HG02571 (cell line): ENCODE results near the gene AMZ2.

ENCODE experiments used
- ATAC-seq: cut with Tn5 transposase; IDR thresholded peaks from one replicate; pipeline ENCODE4 v1.9.1; 2021; ENCODE audit warnings: mild to moderate bottlenecking, moderate library complexity; ENCODE audit not compliant: unreplicated experiment

Gene AMZ2

DNA sequence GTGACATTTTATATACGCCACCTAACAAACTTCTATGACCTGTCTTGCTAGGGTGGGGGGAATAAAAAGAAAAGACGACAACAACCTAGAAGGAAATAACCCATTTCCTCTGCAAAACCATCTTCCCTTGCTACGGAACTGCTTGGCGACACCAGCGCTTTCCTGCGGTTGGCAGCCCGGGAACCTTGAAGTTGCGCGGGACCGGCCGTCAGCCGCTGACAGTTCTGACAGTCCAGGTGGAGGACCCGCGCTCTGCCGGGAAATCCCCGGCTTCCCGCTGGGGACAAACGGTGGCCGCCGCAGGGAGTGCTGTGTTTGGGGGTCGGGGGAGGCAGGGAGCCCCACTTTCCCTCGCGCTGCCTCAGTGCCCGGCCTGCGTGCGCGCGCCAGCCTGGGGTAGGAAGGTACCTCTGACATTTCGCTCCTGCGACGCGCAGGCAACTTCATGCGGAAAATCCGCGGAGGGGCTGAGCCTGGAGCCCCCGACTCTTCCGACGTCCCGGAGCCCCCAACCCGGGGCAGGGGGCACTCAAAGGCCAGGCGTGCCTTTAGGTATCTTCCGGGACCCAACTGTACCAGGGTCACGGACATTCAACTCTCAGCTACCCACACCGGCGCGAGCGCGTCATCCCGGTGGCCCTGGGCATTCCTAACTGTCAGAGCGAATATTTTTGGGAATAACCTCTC is 42.6 kb downstream of the AMZ2 start:
- no peak for ATAC-seq

DNA sequence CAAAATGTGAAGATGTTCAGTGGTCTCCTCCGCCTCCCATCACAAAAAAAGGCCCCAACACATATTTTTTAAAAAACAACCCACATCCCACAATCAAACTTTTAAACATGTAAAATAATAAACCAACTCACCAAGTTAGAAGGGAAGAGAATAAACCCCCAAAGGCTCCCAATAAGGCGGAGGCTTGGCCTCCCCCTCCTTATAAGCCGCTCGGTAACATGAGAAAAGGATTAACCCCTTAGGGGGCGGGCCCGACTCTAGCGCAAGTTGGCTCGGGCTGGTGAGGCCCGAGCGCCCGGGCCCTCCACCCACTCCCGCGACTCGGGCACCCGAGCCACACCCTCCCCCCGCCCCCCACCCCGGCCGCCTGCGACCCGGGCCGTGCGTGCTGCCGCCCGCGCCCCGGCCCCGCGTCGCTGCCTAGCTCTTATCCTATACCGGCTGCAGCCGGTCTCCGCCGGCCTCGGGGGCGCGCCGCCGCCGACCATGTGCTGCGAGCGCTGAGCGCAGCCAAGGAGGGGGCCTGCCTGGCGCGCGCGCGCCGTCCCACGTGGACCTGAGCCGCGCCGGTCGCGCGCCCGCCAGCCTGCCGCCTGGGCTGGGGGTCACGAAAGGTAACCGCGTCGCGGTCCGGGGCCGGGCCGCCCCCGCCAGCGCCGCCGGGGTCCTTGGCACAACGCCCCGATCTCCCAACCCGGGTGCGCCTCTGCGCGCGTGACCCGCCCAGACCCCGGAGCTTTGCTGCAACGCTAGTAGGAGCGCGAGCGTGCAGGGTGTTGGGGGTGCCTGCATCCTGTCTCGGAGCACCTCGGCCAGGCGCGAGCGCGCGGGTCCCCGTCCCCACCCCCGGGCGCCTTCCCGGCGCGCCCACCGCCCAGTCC is 43.4 kb downstream of the AMZ2 start, which contains the start of the genes ARSG and SLC16A6:
ARSG (plus strand) TSS at position 541 of the 881 bp plus-strand sequence. CDS start 15,999 bp downstream, outside the sequence.
SLC16A6 (minus strand) TSS at position 173 of the 881 bp plus-strand sequence. CDS start 12,807 bp downstream, outside the sequence.
- ATAC-seq: peak; percentile 42

DNA sequence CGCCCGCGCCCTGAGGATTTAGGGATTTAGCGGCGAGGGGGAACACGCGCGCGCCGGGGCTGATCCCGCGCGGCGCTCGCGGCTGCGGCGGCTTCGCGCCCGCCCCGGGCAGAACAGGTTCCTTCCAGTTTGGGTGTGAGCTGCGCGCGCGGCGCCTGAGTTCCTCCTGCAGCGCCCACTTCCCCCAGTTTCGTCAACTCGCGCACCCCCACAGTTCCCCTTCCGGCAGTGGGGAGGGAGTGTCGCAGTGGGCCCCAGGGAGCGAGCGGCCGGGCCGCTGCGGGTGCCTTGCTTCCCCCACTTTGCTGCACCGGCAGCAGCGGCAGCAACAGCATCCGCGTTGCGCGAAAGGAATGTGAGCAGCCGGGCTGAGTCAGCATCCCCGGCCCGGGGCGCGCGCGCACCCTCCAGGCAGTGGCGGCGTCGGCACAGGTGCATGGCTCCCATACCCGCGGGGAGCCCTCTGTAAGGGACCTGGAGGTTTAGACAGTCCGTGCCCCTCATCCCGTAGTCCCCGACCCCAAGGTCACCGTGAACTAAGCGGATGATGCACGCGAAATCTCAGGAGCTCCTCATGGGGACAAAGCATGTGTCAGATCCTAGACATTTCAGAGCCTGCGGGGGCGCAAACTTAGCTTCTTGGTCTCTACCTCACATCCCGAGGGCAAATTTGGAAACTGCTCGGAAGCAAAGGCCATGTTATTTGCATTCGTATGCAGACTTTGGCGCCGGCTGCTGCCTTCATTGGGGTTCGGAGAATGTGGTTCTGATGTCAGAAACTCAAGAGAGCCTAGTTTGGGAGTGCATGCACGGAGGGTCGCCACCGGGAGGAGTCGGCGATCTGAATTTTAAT is 44.2 kb downstream of the AMZ2 start:
- peak; percentile 55 for ATAC-seq

DNA sequence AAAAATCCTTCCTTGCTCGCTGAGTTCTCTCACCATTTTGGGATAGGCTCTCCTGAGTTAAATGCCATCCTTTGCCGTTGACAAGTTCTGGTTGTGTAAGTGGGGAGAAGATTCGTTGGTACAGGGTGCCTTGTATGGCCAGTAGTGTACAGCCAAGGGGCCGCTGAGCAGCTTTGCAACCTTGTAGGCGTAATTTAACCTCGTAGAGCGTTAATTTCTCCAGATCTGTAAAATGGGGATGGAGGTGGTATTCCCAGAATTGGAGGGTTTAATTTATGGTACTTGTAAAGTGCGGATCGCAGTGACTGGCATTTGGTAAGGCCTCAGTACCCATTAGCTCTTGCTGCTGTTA is 44.8 kb downstream of the AMZ2 start:
- ATAC-seq: no peak

DNA sequence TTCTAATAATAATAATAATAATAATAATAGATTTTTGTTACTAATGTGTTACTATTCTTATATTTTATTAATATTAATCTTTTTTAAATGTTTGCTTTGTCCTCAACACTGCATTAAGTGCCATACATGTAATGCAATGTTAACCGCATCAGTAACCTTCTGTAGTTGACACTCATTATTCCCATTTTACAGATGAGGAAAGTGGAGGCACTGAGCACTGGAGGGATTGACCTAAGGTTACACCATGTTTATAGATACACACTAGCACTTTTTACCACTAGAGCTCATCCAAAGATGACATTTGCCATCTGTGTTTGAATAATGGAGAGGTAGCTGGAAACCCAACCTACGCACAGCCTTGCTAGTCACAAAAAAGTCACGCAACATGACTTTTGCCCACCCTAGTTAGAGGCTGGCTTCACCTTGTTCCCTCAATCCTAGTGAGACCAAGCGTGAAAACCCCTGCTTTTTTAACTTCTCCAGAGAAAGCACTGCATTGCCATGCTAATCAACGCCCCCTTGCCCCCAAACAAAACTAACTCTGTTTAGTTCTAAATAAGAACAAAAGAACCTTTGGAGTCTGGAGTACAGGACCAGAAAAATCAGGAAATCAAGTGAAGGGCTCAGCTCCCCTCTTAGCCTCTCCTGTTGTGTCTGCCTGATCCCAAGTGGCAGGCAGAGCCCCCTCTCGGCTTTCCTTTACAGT is 45.8 kb downstream of the AMZ2 start:
- ATAC-seq: no peak

DNA sequence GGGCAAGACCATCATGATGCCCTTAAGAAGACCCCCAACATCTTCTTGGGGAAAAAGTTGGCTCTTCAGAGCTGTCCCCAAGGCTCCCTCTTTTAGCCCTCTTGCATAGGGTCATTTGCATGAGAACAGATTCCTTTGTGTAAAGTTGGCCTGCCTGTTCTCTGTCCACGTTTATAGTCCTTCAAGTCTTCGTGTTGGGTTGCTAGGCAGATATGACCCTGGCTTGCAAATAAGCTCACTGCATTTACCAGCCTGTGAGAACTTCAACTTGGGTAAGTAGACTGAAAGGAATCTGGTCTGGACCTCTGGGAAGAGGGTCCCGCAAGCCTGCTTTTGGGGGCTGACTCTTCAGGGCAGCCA is 46.3 kb downstream of the AMZ2 start:
- no peak for ATAC-seq

DNA sequence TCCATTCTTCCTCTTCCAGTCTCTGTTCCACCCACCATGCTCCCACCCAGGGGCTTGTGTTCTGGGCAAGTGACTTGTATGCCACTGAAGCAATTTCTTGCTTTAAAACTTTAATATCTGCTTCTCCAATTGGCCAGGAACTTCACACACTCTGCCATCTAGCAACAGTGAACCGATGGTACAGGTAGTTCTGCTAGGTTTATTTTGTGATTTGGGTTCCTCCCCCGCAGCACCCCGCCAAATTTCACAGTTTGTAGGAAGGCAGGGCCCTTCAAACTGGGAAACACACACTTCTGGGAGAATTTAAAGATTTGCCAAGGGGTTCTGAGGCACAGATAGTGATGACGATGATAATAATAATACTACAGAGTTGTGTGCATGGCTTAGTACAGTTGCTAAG is 46.8 kb downstream of the AMZ2 start:
- ATAC-seq: no peak

DNA sequence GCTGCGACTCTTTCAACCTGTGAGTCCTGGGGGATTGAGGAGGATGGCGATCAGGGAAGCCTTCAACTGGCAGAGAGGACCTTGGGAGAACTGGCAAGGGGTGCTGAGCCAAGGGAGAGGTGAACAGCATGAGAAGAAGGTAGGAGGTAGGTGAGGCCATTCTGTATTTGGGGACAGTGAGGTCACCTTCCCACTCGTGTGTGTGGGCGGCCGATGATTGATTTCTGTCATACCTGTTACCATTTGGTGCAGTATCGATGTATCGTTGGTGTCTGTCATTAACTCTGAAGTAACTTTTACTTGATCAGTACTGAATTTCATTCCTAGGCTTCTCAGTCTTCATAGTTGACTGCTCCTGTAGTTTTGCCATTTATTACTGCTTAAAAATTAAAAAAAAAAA is 47.2 kb downstream of the AMZ2 start:
- no peak for ATAC-seq

DNA sequence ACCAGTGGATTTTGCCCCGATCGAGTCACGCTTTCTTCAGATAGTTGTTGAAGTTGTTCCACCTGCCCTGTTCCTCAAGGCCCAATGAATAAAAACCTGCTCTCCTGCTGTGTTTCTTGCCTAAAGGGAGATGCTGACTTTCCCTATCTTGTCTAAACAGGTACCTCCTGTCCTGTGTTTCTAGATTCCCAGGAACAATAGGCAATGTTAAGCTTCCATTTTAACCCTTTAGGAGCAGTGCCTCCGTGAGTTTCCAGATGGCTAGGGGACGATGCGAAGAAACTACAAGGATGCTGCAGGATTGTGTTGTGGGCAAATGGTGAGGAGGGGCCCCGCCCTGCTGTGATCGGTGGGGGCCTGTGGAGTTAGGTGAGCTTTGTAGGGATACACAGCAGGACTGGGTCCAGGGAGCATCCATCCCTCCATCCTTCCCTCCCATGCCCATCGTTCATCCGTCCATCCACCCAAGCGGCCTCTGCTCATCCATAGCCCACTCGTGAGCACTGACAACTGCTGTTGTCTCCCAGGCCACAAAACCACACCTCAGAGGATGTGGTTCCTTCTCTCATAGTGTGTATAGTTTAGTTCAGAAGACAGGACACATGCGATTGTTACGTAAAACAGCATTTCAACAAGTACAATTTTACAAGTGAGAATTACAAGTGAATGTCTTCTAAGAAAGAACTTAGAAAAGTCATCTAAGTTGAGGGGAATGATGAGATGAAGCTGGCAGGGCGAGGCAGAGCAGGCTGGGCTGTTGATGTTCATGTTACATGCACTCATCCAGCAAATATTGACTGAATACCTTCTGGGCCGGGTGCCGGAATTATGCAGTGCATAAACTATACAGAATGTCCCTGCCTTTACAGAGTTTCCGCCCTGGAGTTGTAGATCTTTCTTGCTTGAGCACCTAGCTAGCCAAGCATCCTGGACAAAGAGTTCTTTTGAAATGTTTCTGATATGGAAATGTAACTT is 48.7 kb downstream of the AMZ2 start:
- no peak for ATAC-seq

DNA sequence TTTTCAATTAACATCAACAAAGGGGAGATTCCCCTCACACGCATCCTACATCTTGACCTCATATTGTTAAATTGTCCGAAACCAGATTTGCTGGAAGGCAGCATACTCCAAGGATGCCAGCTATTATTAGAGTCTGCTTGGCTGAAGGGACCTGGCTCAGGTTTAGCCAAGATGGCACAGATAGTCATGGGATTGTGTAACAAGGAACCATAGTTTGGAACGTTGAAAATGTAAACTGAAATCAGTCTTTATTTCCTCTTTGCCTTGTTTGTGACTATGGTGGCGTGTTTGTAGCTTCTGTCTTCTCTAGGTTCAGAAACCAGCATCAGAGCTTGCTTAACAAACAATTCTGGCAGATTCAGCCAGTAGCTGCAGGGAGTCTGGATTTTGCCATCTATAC is 49.4 kb downstream of the AMZ2 start:
- ATAC-seq: no peak

DNA sequence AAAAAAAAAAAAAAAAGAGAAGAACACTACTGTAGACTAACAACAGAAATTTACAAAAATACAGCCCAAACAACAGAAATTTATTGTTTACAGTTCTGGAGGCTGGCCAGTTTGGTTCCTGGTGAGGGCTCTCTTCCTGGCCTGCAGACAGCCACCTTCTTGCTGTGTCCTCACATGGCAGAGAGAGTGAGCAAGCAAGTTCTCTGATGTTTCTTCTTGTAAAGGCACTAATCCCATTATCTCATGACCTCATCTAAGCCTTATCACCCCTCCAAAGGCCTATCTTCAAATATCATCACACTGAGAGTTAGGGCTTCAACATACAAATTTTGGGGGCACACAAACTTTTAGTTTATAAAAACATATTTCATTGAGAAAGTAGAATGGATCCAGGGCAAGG is 50.8 kb downstream of the AMZ2 start:
- ATAC-seq: no peak

DNA sequence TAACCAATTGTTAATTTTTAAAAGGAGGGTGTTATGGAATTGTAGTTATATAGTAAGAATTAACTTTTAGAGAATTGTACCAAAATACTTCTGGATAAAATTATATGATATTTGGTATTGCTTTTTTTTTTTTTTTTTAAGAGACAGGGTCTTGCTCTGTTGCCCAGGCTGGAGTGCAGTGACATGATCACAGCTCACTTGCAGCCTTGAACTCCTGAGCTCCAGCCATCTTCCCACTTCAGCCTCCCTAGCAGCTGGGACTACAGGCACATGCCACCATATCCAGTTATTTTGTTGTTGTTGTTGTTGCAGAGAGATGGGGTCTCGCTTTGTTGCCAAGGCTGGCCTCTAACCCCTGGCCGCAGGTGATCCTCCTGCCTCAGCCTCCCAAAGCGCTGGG is 52.0 kb downstream of the AMZ2 start:
- ATAC-seq: no peak

DNA sequence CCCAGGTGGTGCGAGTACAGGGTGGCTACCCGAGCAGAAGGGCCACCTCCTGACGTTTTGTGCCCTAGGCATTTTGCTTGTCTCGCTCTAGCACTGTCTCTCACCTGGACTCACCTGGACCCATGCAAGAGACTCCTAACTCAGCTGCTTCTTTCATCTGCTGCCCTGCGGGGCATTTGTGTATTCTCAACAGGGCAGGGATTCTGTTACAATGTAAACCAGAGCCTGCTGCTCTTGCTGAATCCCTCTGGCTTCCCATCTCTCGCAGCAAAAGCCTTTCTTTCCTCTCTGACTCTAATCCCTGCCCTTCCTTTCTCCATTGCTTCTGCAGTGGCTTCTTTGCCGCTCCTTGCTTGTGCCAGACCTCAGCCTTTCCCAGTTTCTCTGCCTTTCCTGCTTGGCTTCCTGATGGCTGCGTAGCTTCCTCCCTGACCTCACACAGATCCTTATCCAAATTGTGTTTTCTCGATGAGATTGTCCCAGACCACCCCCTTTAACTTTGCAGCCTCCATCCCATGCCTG is 53.7 kb downstream of the AMZ2 start:
- no peak for ATAC-seq

DNA sequence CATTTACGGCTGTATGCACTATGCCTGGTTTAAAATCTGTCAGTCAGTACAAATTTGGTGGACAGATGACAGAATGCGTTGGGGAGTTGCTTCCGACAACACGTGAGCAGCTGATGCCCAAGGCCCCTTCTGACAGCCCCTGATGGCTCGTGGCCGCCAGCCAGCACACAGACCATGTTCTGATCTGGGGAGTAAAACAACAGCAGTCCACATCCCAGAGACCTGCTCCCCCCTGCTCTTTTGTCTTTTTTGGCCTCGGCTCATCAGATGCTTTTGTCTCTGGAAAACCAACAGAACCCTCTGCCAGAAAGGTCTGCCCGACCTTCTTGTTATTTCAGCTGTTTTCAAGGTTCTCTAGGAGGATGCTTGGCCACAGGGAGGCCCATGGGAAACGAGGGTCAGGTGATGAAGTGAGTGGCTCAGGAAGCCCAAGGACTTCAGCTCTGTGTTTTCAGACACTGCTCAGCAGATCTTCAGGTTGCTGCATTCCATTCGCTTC is 54.3 kb downstream of the AMZ2 start:
- ATAC-seq: no peak

DNA sequence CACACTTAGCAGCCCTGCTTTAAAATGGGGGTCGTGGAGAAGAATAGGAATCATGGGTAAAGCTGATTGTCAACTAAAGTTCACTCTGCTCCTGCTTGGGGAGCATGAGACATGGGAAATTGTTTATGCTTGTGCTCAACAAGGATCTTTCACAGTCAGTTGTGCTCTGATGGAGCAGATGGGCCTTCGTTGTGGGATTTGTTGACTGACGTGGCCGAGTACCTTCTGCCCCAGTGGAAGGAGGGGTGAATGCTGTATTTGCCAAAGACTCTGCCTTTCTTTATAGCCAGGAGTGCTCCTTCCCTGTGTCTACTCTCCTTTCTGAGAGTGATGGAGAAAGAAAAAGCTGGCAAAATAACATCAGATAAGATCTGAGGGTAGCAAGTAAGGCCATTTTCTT is 54.8 kb downstream of the AMZ2 start:
- ATAC-seq: no peak

DNA sequence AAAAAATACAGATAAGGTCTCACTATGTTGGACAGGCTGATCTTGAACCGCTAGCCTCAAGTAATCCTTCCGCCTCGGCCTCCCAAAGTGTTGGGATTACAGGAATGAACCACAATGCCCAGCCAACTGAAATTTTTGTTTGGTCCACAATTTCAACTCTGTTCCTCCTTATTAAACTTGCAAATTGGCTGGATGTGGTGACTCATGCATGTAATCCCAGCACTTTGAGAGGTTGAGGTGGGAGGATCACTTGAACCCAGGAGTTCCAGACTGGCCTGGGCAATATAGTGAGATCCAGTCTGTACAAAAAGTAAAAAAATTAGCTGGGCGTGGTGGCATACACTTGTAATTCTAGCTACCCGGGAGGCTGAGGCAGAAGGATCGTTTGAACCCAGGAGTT is 56.9 kb downstream of the AMZ2 start:
- ATAC-seq: no peak

DNA sequence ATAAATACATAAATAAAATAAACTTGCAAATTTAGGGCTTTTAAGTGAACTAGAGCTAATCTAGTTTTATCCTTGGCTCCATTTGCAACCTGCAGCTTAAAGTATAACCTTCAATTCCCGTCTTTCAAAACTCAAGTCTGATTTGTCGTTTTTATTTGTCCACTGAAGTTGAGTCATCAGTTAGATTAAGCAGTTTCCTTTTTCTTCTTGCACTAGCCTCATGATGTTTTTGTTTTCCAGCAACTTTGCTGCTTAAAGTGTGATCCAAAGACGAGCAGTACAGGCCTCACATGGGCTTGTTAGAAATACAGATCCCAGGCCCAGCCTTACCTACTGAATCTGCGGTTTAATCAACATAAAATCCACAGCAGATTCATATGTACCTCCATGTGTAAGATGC is 57.3 kb downstream of the AMZ2 start:
- ATAC-seq: no peak
